ENCODE data around the gene SORCS2. TPM values are rescaled to one million over a fixed set of nuclear protein-coding genes. Genes with fewer than 3 reads are reported as not detected.

Gene SORCS2
- total RNA-seq, 1 experiment from 2014 or later, result 4.1 TPM

DNA sequence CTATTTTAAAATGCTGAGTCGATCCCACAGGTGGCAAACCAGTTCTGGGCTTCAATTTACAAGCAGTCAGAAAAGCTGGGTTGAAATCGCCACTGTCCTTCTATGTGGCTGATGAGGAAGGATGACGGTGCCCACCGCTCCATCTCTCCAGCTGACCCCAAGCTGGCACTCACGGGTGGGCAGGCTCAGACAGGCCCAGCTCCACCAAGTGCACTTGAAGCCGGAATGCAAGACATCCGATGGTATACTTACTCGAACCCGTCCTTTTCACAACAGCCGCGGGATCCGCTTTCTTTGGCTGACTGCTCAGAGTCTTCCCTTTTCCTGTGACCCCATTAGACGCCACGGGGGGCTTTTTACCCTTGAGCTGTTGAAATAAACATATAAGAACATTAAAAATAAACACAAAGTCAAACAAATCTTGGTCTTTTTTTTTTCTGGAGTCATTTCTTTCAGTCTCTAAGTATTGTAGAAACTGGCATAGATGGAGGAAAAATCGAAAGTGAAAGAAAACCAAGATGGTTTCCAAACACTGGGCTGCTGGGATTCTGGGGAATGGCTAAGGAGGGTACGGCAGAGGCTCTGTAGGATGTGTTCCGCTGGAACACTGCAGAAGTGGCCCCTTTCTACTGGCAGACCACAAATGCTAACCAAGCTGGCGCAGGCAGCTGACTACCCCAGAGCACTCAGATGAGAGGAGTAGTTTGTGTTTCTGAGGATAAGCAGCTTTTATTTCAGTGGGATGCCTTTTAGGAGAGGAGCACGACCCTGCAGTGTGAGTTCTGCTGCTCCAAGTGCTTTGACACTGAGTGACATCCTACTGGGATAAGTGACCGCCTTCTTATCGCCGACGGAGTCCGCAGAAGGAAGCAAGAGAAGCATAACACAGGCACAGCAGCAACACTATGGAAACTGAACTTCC is 586.4 kb downstream of the SORCS2 start:
- Histone ChIP-seq H3K4me2 (ENCODE audit: low read length) (no peak overlapping the region), H3K27ac (ENCODE audit: low read length) (no peak overlapping the region), H3K4me3 (ENCODE audit: low read length) (no peak overlapping the region), H3K79me2 (ENCODE audit: low read length) (no peaks in the 10 kb centered on the region), H3K4me1 (ENCODE audit: insufficient read depth, low read length) (no peaks in the 10 kb centered on the region), H4K20me1 (ENCODE audit: low read length) (no peaks in the 10 kb centered on the region), H3F3A (ENCODE audit: low read length, unreplicated experiment) (no peaks in the 10 kb centered on the region), H3K9ac (ENCODE audit: low read length) (no peak overlapping the region), H3K9me3 (ENCODE audit: low read length) (no peaks in the 10 kb centered on the region), H3K36me3 (ENCODE audit: low read depth, low read length) (peaks cover 44% of the 10 kb centered on the region), H3K9me2 (replicated peaks; ENCODE audit: low read length) (no peaks in the 10 kb centered on the region), H2AFZ (ENCODE audit: low read length) (no peak overlapping the region), H3K27me3 (ENCODE audit: low read length) (no peaks in the 10 kb centered on the region)
- no peak for DNase-seq
- TF ChIP-seq CTCF (conservative IDR thresholded peaks at IDR 0.05; ENCODE audit: low read depth, low read length) (no peak), EZH2phosphoT487 (IDR thresholded peaks at IDR 0.05; ENCODE audit: borderline replicate concordance, low read length) (no peak), EZH2 (IDR thresholded peaks at IDR 0.05; ENCODE audit: low read length, unreplicated experiment) (no peak)
- no peak for ATAC-seq
- intact Hi-C loops (cut with micrococcal nuclease), result no loop called here
- ChIA-PET POLR2A (ENCODE audit: unreplicated experiment) (no interaction called here), CTCF (no interaction called here)
- BruUV-seq (replicated peaks), result no TSS peak

GRCh38 chr4:7779432-7779768 is 587.1 kb downstream of the SORCS2 start:
- no TSS peak for BruUV-seq (replicated peaks)
- Histone ChIP-seq H3K9ac (ENCODE audit: low read length) (no peak overlapping the region), H3K9me2 (replicated peaks; ENCODE audit: low read length) (no peaks in the 10 kb centered on the region), H3K79me2 (ENCODE audit: low read length) (no peaks in the 10 kb centered on the region), H2AFZ (ENCODE audit: low read length) (no peak overlapping the region), H3F3A (ENCODE audit: low read length, unreplicated experiment) (no peaks in the 10 kb centered on the region), H3K4me3 (ENCODE audit: low read length) (no peak overlapping the region), H3K27ac (ENCODE audit: low read length) (no peak overlapping the region), H3K4me1 (ENCODE audit: insufficient read depth, low read length) (no peaks in the 10 kb centered on the region), H3K36me3 (ENCODE audit: low read depth, low read length) (peaks cover 50% of the 10 kb centered on the region), H3K9me3 (ENCODE audit: low read length) (no peaks in the 10 kb centered on the region), H3K4me2 (ENCODE audit: low read length) (no peak overlapping the region), H3K27me3 (ENCODE audit: low read length) (no peaks in the 10 kb centered on the region), H4K20me1 (ENCODE audit: low read length) (no peaks in the 10 kb centered on the region)
- TF ChIP-seq EZH2 (IDR thresholded peaks at IDR 0.05; ENCODE audit: low read length, unreplicated experiment), result no peak
- no peak for TF ChIP-seq CTCF (conservative IDR thresholded peaks at IDR 0.05; ENCODE audit: low read depth, low read length)
- DNase-seq (no peak), ATAC-seq (no peak)
- ChIA-PET POLR2A (ENCODE audit: unreplicated experiment) (no interaction called here), CTCF (no interaction called here)
- intact Hi-C loops (cut with micrococcal nuclease), result no loop called here

DNA sequence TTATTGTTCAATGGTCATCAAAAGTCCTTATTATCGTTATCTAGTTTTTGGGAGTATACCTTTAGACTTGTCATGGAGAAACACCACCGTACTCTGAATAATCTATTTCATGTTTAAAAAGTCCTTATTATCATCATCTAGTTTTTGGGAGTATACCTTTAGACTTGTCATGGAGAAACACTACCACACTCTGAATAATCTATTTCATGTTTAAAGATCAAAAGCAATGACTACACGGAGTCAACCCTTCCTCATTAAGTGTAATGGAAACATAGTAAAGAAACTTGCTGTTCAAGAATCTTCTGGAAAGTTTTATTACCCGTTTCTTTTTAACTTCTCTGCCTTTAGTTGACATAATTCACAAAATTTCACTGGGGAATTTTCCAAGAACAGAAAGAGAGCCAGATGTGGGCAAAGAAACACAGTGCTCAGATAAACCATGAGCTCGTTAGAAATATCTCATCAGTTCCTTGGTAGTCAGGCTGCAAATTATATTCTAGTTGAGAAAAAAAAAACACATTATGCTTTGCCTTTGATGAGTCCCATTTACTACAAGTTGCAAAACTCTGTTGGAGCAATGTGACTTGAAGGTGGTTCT is 588.5 kb downstream of the SORCS2 start:
- ChIA-PET POLR2A (ENCODE audit: unreplicated experiment) (no interaction called here), CTCF (no interaction called here)
- H3K36me3 ChIP-seq (ENCODE audit: low read depth, low read length), result peaks cover 49% of the 10 kb centered on the region
- H3K9me2 ChIP-seq (replicated peaks; ENCODE audit: low read length), result no peaks in the 10 kb centered on the region
- no peaks in the 10 kb centered on the region for H3F3A ChIP-seq (ENCODE audit: low read length, unreplicated experiment)
- H4K20me1 ChIP-seq (ENCODE audit: low read length), result no peaks in the 10 kb centered on the region
- no peak for DNase-seq
- no peak overlapping the region for H2AFZ ChIP-seq (ENCODE audit: low read length)
- H3K27ac ChIP-seq (ENCODE audit: low read length), result no peak overlapping the region
- H3K9ac ChIP-seq (ENCODE audit: low read length), result no peak overlapping the region
- H3K27me3 ChIP-seq (ENCODE audit: low read length), result no peaks in the 10 kb centered on the region
- TF ChIP-seq CTCF (conservative IDR thresholded peaks at IDR 0.05; ENCODE audit: low read depth, low read length), result no peak
- no peak for TF ChIP-seq EZH2 (IDR thresholded peaks at IDR 0.05; ENCODE audit: low read length, unreplicated experiment)
- no peak for TF ChIP-seq EZH2phosphoT487 (IDR thresholded peaks at IDR 0.05; ENCODE audit: borderline replicate concordance, low read length)
- H3K4me2 ChIP-seq (ENCODE audit: low read length), result no peak overlapping the region
- no peaks in the 10 kb centered on the region for H3K4me1 ChIP-seq (ENCODE audit: insufficient read depth, low read length)
- intact Hi-C loops (cut with micrococcal nuclease), result no loop called here
- ATAC-seq, result no peak
- no peaks in the 10 kb centered on the region for H3K9me3 ChIP-seq (ENCODE audit: low read length)
- H3K4me3 ChIP-seq (ENCODE audit: low read length), result no peak overlapping the region
- BruUV-seq (replicated peaks), result no TSS peak
- no peaks in the 10 kb centered on the region for H3K79me2 ChIP-seq (ENCODE audit: low read length)

Measured in PC-3 (cell line).